Endothelial cell of umbilical vein (primary cell): Measurements from ENCODE around the gene PDLIM5. TPM values are rescaled to one million over a fixed set of nuclear protein-coding genes. Genes with fewer than 3 reads are reported as not detected.

Experiments
- BruUV-seq: library from RNA; stranded (reverse); fragments of 400-500 nt; replicated peaks from 2 replicates; lab custom pipeline; 2021; lab: Mats Ljungman, UMichigan
- CTCF ChIA-PET: fragments of 300-600, 350-600 bp; sonication (Branson Sonifier 250); formaldehyde crosslinking; loops from one replicate; lab custom pipeline; 2021; ENCODE audit warnings: antibody characterized with exemption, inconsistent platforms; lab: Charles Lee
- POLR2A ChIA-PET: fragments of 300-600, 350-600 bp; sonication (Branson Sonifier 250); formaldehyde crosslinking; loops from one replicate; lab custom pipeline; 2021; ENCODE audit warnings: antibody characterized with exemption, inconsistent platforms; lab: Charles Lee
- DNase-seq: peaks from one replicate; pipeline ENCODE4 v3.0.0-alpha.2; 2011; ENCODE audit warnings: low read depth, low spot score
- FAIRE-seq: peaks from 2 replicates; lab custom pipeline; 2011; peaks lifted over from hg19 to GRCh38; lab: Jason Lieb, UNC
- H2AFZ ChIP-seq: 2 replicates; pipeline ENCODE4 v1.6.0; 2012; ENCODE audit warnings: low read depth, low read length, control low read depth, inconsistent platforms
- H3K27ac ChIP-seq: 2 replicates; pipeline ENCODE4 v1.5.1; 2011; ENCODE audit warnings: low read depth, mild to moderate bottlenecking, control low read depth, low read length, moderate library complexity; ENCODE audit not compliant: insufficient read depth
- H3K27me3 ChIP-seq, 2 experiments: 2 replicates each; pipeline versions ENCODE4 v1.6.0 to v1.6.1; 2011; ENCODE audit warnings: low read length in 2 of 2, mixed read lengths in 1 of 2; ENCODE audit not compliant: control insufficient read depth in 2 of 2, insufficient read depth in 2 of 2
- H3K36me3 ChIP-seq, 2 experiments: 2 replicates in 1 of 2; 3 replicates in 1 of 2; pipeline ENCODE4 v1.5.1; 2011; ENCODE audit warnings: low read length in 2 of 2, mild to moderate bottlenecking in 1 of 2, moderate library complexity in 1 of 2; ENCODE audit not compliant: control insufficient read depth in 2 of 2, insufficient read depth in 2 of 2; ENCODE audit errors: extremely low read depth in 1 of 2
- H3K4me1 ChIP-seq: 3 replicates; pipeline ENCODE4 v1.5.1; 2011; ENCODE audit warnings: mild to moderate bottlenecking, low read length; ENCODE audit not compliant: control insufficient read depth, insufficient read depth; ENCODE audit errors: extremely low read depth
- H3K4me2 ChIP-seq: 2 replicates; pipeline ENCODE4 v1.6.1; 2011; ENCODE audit warnings: low read length, control low read depth, mixed read lengths; ENCODE audit not compliant: insufficient read depth
- H3K4me3 ChIP-seq, 3 experiments: fragments of 200-600 bp in 1 of 3; sonication (generic), shearing (Covaris generic) in 1 of 3; replicated peaks in 1 of 3; 2 replicates each; pipeline ENCODE4 v1.5.1; 2011 to 2016; ENCODE audit warnings: control low read depth in 3 of 3, low read length in 3 of 3, mild to moderate bottlenecking in 2 of 3, inconsistent platforms in 1 of 3, low read depth in 1 of 3, moderate library complexity in 1 of 3; ENCODE audit not compliant: insufficient read depth in 1 of 3
- H3K79me2 ChIP-seq: 2 replicates; pipeline ENCODE4 v1.6.0; 2012; ENCODE audit warnings: low read length, inconsistent platforms; ENCODE audit not compliant: control insufficient read depth, insufficient read depth
- H3K9ac ChIP-seq: replicated peaks from 2 replicates; pipeline ENCODE3; 2011; ENCODE audit warnings: low read length, control low read depth; ENCODE audit not compliant: insufficient read depth; ENCODE audit errors: extremely low read depth
- H3K9me1 ChIP-seq: replicated peaks from 3 replicates; pipeline ENCODE4 v1.6.0; 2011; ENCODE audit warnings: mild to moderate bottlenecking, low read length; ENCODE audit not compliant: control insufficient read depth, insufficient read depth; ENCODE audit errors: extremely low read depth
- H3K9me3 ChIP-seq: replicated peaks from 2 replicates; pipeline ENCODE4 v1.5.1; 2012; ENCODE audit warnings: low read length, inconsistent platforms; ENCODE audit not compliant: control insufficient read depth, insufficient read depth
- H4K20me1 ChIP-seq: replicated peaks from 2 replicates; pipeline ENCODE3; 2011; ENCODE audit warnings: mild to moderate bottlenecking, low read length; ENCODE audit not compliant: control insufficient read depth, insufficient read depth; ENCODE audit errors: extremely low read depth
- EZH2 ChIP-seq: IDR thresholded peaks from 2 replicates; pipeline ENCODE4 v1.6.1; 2012; ENCODE audit warnings: borderline replicate concordance, low read depth, mild to moderate bottlenecking, moderate library complexity, low read length, inconsistent platforms; ENCODE audit not compliant: severe bottlenecking
- FOS ChIP-seq: IDR thresholded peaks from 2 replicates; pipeline ENCODE4 v1.6.1; 2011; ENCODE audit warnings: mild to moderate bottlenecking, low read length, moderate library complexity, borderline replicate concordance; ENCODE audit not compliant: insufficient read depth
- GATA2 ChIP-seq: IDR thresholded peaks from 2 replicates; pipeline ENCODE4 v1.7.0; 2011; ENCODE audit warnings: low read depth, mild to moderate bottlenecking, moderate library complexity, mixed read lengths, low read length; ENCODE audit not compliant: insufficient read length, insufficient read depth
- JUN ChIP-seq: IDR thresholded peaks from 2 replicates; pipeline ENCODE4 v1.6.1; 2011; ENCODE audit warnings: borderline replicate concordance, low read depth; ENCODE audit not compliant: insufficient read length, insufficient read depth
- MYC ChIP-seq: IDR thresholded peaks from one replicate; pipeline ENCODE4 v1.6.1; 2011; ENCODE audit warnings: mild to moderate bottlenecking, low read depth, low read length
- POLR2A ChIP-seq: IDR thresholded peaks from 2 replicates; pipeline ENCODE4 v1.6.1; 2012; ENCODE audit warnings: low read depth, mild to moderate bottlenecking, control low read depth, low read length
- POLR2AphosphoS5 ChIP-seq: IDR thresholded peaks from 2 replicates; pipeline ENCODE4 v1.6.1; 2012; ENCODE audit warnings: low read depth, mild to moderate bottlenecking, control low read depth, low read length, moderate library complexity; ENCODE audit not compliant: insufficient read depth
- dilution Hi-C: fragments of 300-500 bp; cut with MboI; formaldehyde crosslinking; loops from one replicate; pipeline ENCODE4 v1.15.0; 2019; ENCODE audit warnings: low sequenced_read_pairs; ENCODE audit not compliant: extremely low pct_ligation_motif_present
- intact Hi-C: fragments of 100-400 bp; cut with micrococcal nuclease; formaldehyde crosslinking; loops from one replicate; pipeline ENCODE4 v1.10.0; 2022
- polyA plus RNA-seq, 4 experiments: library from polyadenylated mRNA; depleted of rRNA in 3 of 4; stranded (reverse) in 3 of 4; unstranded in 1 of 4; fragments of >200 nt; gene quantifications; 2 replicates each; pipeline versions ENCODE4 v1.2.1 to v1.2.3, GENCODE V29; 2011 to 2012; ENCODE audit warnings: missing spikeins in 1 of 4
- total RNA-seq: library from RNA; stranded (reverse); gene quantifications from 2 replicates; pipeline ENCODE4 v1.2.3, GENCODE V29; 2021
- TF ChIP-seq, protein P1 (sequence below): IDR thresholded peaks from 2 replicates; pipeline ENCODE4 v1.6.1; 2011; ENCODE audit not compliant: insufficient read depth, insufficient read length
- TF ChIP-seq, protein P2 (sequence below), 2 donors: IDR thresholded peaks; 1 replicate in 1 of 2; 2 replicates in 1 of 2; pipeline ENCODE4 v1.5.1; 2011; ENCODE audit warnings: low read length in 2 of 2, mild to moderate bottlenecking in 2 of 2, moderate library complexity in 2 of 2, control low read depth in 1 of 2, inconsistent platforms in 1 of 2, low read depth in 1 of 2; ENCODE audit not compliant: insufficient read depth in 1 of 2; ENCODE audit errors: extremely low read depth in 1 of 2

PDLIM5 gene
- total and polyA plus RNA-seq, 2 donors (not counting 3 experiments of a cell fraction or from before 2014, with no cell fraction given), result 243 to 310 TPM

GRCh38 chr4:94566420-94566819, 114.7 kb downstream of the PDLIM5 start:
- Histone ChIP-seq H3K27me3 (no peaks in the 10 kb centered on the region), H3K36me3 (no peaks in the 10 kb centered on the region), H3K9me1 (no peaks in the 10 kb centered on the region), H2AFZ (no peak overlapping the region), H3K4me2 (no peak overlapping the region), H4K20me1 (no peaks in the 10 kb centered on the region), H3K9me3 (no peaks in the 10 kb centered on the region), H3K4me1 (peaks cover 37% of the 10 kb centered on the region), H3K9ac (no peak overlapping the region), H3K79me2 (peaks cover 72% of the 10 kb centered on the region), H3K27ac (no peak overlapping the region), H3K4me3 (no peak overlapping the region)
- BruUV-seq, result no TSS peak
- TF ChIP-seq MYC (no peak), GATA2 (no peak), FOS (no peak), POLR2A (no peak), JUN (no peak), POLR2AphosphoS5 (no peak), EZH2 (no peak)
- TF ChIP-seq, protein P1, sequence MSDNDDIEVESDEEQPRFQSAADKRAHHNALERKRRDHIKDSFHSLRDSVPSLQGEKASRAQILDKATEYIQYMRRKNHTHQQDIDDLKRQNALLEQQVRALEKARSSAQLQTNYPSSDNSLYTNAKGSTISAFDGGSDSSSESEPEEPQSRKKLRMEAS, result no peak
- TF ChIP-seq, protein P2, sequence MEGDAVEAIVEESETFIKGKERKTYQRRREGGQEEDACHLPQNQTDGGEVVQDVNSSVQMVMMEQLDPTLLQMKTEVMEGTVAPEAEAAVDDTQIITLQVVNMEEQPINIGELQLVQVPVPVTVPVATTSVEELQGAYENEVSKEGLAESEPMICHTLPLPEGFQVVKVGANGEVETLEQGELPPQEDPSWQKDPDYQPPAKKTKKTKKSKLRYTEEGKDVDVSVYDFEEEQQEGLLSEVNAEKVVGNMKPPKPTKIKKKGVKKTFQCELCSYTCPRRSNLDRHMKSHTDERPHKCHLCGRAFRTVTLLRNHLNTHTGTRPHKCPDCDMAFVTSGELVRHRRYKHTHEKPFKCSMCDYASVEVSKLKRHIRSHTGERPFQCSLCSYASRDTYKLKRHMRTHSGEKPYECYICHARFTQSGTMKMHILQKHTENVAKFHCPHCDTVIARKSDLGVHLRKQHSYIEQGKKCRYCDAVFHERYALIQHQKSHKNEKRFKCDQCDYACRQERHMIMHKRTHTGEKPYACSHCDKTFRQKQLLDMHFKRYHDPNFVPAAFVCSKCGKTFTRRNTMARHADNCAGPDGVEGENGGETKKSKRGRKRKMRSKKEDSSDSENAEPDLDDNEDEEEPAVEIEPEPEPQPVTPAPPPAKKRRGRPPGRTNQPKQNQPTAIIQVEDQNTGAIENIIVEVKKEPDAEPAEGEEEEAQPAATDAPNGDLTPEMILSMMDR (IDR thresholded peaks at IDR 0.05; ENCODE audit: extremely low read depth in 1 of 2, insufficient read depth in 1 of 2, low read depth in 1 of 2, low read length in 2 of 2), result no peak
- ChIA-PET CTCF (interaction anchor here (1.0 to 1.4 kb wide), 2 partner anchors 13 to 16 kb away, joined by 3 to 4 read pairs; no protein-coding TSS in a partner anchor), POLR2A (no interaction called here)
- DNase-seq (no peak), FAIRE-seq (no peak)
- intact Hi-C loops, result no loop called here
- dilution Hi-C loops, result no loop called here
